ENCODE data around the gene LRRC19.

The LRRC19 gene

GRCh38 chr9:27005491-27005890 is at the start of gene LRRC19:
Gene LRRC19, minus strand, starts transcription at chr9:27005672. Its CDS starts 5,978 bp downstream, at chr9:26999694.
- TF ChIP-seq CTCF (IDR thresholded peaks at IDR 0.05; ENCODE audit: low read depth, low read length) (no peak), MAX (IDR thresholded peaks at IDR 0.05; ENCODE audit: low read depth, low read length) (no peak)
- no peak within 1 kb of the TSS for H3K4me3 ChIP-seq (ENCODE audit: low read depth, low read length)
- DNase-seq (ENCODE audit: low read depth) = no peak

GRCh38 chr9:27054841-27055240 is 49.4 kb upstream of the LRRC19 start:
- TF ChIP-seq MAX (IDR thresholded peaks at IDR 0.05; ENCODE audit: low read depth, low read length) = no peak
- TF ChIP-seq CTCF (IDR thresholded peaks at IDR 0.05; ENCODE audit: low read depth, low read length) = no peak
- TF ChIP-seq POLR2A (IDR thresholded peaks at IDR 0.05; ENCODE audit: extremely low read depth, insufficient read length) = no peak
- no peak for TF ChIP-seq MYC (IDR thresholded peaks at IDR 0.05; ENCODE audit: low read depth, low read length)
- no peak for DNase-seq (ENCODE audit: low read depth)
- no peak overlapping the region for H3K4me3 ChIP-seq (ENCODE audit: low read depth, low read length)

GRCh38 chr9:27054125-27054524 is 48.7 kb upstream of the LRRC19 start:
- H3K4me3 ChIP-seq (ENCODE audit: low read depth, low read length) = no peak overlapping the region
- TF ChIP-seq MYC (IDR thresholded peaks at IDR 0.05; ENCODE audit: low read depth, low read length) = no peak
- no peak for TF ChIP-seq MAX (IDR thresholded peaks at IDR 0.05; ENCODE audit: low read depth, low read length)
- no peak for TF ChIP-seq CTCF (IDR thresholded peaks at IDR 0.05; ENCODE audit: low read depth, low read length)
- no peak for TF ChIP-seq POLR2A (IDR thresholded peaks at IDR 0.05; ENCODE audit: extremely low read depth, insufficient read length)
- no peak for DNase-seq (ENCODE audit: low read depth)

- DNase-seq (ENCODE audit: low read depth) = no peak
- no peak overlapping the region for H3K4me3 ChIP-seq (ENCODE audit: low read depth, low read length)
- TF ChIP-seq MAX (IDR thresholded peaks at IDR 0.05; ENCODE audit: low read depth, low read length) (no peak), CTCF (IDR thresholded peaks at IDR 0.05; ENCODE audit: low read depth, low read length) (no peak), POLR2A (IDR thresholded peaks at IDR 0.05; ENCODE audit: extremely low read depth, insufficient read length) (no peak), MYC (IDR thresholded peaks at IDR 0.05; ENCODE audit: low read depth, low read length) (no peak)
Measured at GRCh38 chr9:27053369-27054022, 48.0 kb upstream of the LRRC19 start.

GRCh38 chr9:27047136-27047535 is 41.7 kb upstream of the LRRC19 start:
- no peak overlapping the region for H3K4me3 ChIP-seq (ENCODE audit: low read depth, low read length)
- no peak for DNase-seq (ENCODE audit: low read depth)
- TF ChIP-seq MAX (IDR thresholded peaks at IDR 0.05; ENCODE audit: low read depth, low read length) (no peak), MYC (IDR thresholded peaks at IDR 0.05; ENCODE audit: low read depth, low read length) (no peak), POLR2A (IDR thresholded peaks at IDR 0.05; ENCODE audit: extremely low read depth, insufficient read length) (no peak), CTCF (IDR thresholded peaks at IDR 0.05; ENCODE audit: low read depth, low read length) (no peak)

Measured in NB4 (cell line).